Fibroblast of skin of left quadriceps (primary cell): Measurements from ENCODE around the gene CSMD2.
"Not testable (repeated sequence)": the region's sequence is repeated elsewhere in the genome, so short reads cannot be mapped to it uniquely, and the experiment has no call there.

ENCODE experiments used
- DNase-seq, 2 experiments: peaks; one replicate each; pipeline ENCODE4 v3.0.0-alpha.2; 2013; ENCODE audit warnings: low read depth in 2 of 2

CSMD2 gene

DNA sequence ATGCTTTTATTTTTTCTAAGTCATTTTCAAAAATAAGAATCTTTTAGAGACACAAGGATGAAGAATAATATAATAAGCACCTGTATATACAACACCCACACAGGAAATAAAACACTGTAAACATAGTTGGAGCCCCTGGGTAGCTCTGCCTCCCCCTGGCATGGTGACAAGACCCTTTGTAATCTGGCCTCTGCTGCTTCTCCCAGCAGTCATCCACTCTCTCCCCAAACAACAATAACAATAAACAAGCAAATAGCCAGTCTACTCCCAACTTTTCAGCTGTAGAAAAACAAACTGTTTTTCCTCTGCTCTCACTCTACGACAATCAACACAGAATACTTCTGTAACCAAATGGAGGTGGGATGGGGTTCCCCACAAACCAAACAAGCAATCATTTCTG, 110.1 kb downstream of the CSMD2 start:
- no peak for DNase-seq

DNA sequence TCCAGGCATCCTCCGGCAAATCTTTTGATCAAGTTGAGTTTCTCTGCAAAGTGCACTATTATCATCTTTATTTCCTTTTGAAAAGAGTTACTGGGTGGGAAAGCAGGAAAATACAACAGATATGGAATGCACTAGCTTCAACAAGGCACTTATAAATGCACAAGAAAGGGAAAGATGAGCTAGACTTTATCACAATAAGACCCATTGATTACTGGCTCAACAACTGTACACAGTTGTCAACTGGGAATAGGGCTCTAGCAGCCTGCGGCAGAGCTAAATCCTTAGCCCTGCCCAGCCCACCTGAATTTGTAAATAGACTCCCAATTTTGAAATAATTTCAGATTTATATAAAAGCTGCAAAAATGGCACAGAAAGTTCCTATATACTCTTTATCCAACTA, 111.4 kb downstream of the CSMD2 start:
- DNase-seq: no peak

DNA sequence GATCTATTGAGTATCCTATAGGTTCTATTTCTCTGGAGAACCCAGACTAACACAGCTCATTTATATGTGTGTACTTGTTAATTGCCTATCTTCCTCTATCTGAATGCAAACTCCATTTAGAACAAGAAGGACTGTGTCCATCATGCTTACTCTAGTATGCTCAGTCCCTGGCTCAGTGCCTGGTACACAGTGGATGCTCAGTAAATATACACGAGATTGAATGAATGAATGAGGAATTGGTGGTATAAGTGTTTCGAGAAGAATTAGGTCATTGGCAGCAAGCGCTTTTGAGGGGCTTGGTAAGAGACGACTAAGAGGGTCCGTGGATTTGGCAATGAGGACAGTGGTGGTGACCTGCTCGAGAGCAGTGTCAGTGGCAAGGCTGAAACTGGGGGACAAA, 112.5 kb downstream of the CSMD2 start:
- no peak for DNase-seq

DNA sequence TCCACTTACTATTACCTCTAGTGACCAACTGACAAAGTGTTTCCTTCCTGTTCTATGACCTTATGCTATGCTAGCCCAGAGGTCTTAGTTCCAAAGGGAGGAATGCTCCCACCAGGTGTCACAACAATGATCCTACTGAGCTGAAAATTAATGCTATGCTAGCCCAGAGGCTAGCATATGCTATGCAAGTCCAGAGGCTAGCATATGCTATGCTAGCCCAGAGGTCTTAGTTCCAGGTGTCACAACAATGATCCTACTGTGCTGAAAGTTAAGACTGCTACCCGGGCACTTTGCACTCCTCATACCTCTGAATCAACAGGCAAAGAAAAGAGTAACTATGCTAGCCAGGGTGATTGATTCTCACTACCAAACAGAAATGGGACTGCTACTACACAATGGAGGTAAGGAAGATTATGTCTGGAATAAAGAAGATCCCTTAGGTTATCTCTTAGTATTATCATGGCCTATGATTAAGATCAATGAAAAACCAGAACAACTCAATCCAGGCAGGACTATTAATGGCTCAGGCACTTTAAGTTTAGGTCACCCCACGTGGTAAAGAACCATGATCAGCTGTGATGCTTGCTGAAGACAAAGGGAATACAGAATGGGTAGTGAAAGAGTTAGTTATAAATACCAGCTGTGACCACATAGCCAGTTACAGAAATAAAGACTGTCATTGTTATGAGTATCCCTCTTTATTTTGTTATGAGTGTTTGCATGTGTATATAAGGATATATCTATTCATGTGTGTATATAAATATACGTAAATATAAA, 114.1 kb downstream of the CSMD2 start:
- DNase-seq: no peak

DNA sequence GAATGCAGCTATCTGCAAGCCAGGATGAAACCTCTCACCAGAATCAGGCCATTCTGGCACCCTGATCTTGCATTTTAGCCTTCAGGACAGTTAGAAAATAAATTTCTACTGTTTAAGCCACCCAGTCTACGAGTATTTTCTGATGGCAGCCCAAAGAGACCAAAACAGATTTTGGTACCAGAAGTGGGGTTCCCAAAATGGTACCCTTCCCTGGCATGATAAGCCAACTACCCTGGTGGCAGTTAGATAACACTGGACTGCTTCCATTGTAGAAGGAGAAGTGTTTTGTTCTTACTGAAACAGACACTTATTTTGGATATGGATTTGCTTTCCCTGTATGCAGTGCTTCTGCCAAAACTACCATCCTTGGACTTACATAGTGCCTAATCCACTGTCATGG, 115.0 kb downstream of the CSMD2 start:
- no peak for DNase-seq

DNA sequence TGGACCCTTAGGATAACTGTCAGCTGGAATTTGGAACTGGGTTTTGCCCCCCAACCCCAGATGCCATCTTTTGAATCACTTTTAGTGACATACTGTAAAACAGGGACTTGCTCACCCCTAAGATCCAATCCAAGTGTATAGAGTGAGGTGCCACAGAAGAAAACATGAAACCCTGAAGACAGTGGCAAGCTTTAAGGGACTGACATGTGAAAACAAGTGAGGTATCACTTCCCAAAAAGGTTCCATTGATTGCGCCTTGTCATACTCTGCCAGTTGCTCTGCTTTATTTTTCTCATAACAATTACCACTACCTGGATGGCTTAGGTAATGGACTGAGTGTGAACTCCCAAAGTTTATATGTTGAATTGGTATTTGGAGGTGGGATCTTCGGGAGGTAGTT, 115.6 kb downstream of the CSMD2 start:
- DNase-seq: no peak

DNA sequence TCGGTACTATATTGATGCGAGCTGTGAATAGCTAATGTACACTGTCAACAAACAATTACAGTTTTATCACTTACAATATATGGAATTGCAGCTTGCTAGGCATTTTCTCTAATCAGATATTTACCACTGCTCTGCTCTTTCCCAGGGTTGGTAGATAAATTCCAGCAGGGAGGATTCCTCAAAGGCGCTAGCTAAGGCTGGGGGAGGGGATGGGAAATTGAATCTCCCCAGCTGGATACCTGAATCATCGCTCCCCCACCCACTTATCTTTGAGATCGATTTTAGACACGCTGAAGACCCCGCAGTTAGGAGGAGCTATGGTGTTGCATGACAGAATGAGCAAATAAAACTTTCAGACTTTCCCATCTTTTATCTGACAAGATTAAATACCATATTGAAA, 127.2 kb downstream of the CSMD2 start:
- no peak for DNase-seq

DNA sequence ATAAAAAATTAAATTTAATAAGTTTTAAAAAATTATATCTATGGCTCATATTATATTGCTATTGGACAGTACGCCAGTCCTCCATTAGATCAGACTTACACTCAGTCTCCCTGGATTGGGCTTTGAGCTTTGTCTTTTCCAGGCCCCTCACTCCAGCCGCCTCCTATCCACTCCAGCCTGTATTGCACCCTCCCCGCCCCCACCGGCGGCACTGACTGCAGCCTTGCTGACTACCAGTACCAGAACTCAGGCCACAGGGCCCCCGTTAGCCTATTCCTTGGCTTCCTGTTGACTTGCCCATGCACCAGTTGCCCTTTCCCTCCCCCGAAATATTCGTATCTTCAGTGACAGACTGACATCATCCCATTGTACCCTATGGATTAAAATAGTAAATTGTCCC, 127.9 kb downstream of the CSMD2 start:
- no peak for DNase-seq

DNA sequence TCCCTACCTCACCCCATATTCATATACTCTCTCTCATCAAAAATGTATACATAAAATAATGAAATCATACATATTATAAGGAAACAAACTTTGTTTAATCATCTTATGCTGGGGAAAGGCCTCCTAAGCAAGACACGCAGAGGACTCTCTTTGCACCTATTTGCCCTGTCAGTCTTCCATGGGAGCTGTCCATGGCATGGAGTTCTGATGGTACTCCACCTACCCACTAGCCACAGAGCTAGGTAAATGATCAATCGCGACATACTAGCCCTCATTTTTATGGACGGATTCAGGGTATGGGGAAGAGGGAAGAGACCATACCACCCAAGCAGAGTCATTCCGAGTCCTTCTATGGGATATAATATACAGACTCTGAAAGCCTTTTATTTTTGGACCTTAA, 131.0 kb downstream of the CSMD2 start:
- no peak for DNase-seq

DNA sequence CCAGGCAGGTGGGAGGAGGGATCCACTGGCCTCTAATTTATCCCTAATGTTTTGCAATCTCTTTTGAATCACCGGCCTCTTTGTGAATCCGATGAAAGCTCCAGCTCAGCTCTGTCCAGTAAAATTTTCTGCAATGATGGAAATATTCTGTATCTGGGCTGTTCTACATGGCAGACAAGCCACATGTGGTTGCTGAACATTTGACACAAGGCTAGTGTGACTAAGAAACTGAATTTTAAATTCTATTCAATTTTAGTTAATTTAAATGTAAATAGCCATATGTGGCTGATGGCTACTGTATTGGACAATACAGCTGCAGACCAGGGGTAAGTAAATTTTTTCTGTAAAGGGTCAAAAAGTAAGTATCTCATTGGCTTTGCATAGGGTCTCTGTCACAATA, 135.1 kb downstream of the CSMD2 start:
- no peak for DNase-seq

DNA sequence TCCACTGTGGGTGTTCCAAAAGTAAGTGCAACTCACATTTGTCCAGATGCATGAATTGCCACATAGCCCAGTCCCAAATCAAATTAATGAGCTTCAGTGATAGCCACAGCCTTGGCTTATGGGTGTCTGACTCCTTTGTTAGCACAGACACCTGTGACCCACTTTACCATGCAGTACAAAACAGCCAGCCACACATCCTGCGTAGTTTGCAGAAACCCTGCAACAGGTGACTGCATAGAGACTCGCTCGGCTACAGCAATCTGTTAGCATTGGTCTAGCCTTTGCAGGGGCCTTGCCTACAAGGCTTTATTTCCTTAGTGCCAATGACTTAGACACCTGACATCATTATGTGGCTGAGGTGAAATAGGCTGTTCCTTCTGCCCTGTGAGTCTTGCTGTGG, 135.5 kb downstream of the CSMD2 start:
- DNase-seq: no peak

DNA sequence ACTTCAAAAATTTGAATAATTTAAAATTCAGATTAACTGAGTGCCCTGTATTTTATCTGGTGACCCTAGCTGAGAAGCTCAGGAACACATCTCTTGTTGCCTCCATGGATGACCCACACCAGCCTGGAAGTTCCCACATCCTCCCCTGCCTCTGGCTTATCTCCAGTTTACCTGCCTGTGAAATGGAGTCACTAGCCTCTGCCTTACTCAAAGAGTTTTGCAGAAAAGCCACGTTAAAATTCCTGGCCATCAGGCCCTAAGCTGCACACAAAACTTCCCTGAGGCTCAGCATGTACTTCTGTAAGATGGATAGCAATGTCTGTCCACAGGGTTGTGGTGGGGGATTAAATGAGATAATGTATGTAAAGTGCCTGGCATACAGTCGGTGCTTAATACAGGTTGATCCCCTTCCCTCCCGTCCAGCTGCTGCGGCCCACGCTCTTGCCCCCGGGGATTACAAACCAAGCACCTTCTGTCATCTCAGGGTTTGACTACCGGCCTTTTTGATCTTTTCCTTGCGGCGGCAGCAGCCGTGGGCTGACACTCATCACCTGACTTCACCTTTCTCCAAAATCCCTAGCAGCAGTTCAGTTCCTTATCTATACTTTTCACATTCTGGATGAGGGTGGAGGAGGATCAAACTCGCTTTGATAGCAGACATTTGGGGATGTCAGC, 136.5 kb downstream of the CSMD2 start:
- no peak for DNase-seq

DNA sequence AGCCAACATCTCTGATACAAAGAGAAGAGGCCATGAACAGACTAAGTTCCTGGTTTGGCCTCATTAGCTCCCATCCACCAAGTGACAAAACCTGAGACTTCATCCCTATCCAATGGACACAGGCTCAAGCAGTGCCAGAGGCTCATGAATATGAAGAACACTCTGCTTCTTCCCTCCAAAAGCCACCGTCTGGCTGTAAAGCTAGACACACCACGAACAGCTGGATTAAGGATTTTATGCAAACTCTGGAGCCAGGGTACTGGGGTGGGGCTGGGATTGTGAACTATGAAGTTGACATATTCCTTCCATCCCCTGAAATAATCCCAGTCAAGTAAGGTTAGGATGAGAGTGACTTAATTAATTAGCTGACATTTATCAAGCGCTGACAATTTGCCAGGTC, 139.4 kb downstream of the CSMD2 start:
- DNase-seq: no peak

DNA sequence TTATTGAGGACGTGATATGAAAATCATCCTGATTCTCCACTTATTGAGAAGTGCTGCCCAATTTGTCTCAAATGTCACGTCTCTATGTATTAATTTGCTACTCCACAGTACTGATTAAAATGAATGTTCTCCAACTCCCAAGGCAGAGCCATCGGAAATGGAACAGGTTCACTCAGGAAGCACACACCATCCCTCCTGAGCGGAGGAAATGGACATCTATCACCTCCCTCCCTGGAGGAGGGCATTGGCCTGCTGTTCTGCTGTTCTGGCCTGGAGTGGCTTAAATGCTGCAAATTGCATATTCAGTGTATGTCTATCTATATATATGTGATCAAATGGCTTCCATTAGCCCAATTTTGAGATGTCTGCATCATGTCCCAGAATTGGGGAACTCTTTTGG, 140.5 kb downstream of the CSMD2 start:
- no peak for DNase-seq

DNA sequence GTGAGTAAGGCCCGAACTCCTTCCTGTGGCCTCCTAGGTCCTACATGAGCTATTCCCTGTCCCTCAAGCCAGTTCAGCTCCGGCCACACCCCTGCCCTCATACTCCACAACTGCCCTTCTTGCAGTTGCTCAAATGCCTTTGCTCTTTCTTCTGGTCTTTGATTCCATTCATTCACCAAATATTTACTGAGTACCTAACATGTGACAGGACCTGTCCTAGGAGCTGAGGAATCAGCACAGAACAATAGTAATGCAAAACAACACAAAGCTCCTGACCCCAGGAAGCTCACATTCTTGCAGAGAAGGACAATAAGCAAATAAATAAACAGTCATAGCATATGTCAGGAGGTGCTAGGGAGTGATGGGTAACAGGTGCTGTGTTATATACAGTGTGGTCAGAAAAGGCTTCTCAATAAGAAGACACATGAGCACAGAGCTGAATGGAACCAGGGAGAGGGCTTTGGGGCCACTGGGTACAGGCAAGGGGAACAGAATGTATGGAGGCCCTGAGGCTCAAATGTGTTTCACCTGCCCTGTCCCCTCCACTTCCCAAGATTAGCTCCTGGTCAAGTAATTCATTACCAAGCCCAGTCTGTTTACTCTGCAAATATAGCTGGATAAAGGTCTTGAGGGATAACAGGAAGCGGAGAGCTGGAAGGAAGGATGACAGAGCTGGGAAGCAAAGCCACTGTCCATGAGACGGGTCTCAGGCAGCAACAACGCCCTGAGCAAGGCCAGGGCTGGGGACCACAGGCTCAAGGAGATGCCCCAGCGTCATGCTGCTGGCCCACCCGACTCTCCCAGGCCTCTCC, 145.1 kb downstream of the CSMD2 start:
- DNase-seq: no peak

DNA sequence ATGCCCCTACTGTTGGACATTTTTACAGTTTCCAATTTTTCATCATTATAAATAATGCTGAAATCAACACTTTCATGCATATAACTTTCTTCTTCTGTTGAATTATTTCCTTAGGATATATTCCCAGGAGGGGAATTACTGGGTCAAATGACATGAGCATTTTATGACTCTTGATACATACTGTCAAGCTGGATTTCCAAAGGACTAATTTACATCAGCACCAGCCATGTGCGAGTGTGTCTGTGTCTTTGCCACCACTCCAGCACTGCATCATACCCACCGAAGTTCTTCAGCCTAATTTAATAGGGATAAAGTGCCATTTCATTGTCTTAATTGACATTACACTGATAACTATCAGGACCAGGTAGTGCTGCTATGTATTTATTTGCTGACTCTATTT, 146.7 kb downstream of the CSMD2 start:
- no peak for DNase-seq

DNA sequence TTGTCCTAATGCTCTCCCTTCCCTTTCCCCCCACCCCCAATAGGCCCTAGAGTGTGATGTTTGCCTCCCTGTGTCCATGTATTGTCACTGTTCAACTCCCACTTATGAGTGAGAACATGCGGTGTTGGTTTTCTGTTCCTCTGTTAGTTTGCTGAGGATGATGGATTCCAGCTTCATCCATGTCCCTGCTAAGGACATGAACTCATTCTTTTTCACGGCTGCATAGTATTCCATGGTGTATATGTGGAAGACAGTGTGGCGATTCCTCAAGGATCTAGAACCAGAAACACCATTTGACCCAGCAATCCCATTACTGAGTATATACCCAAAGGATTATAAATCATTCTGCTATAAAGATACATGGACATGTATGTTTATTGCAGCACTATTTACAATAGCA, 148.7 kb downstream of the CSMD2 start:
- DNase-seq: not testable (repeated sequence)

DNA sequence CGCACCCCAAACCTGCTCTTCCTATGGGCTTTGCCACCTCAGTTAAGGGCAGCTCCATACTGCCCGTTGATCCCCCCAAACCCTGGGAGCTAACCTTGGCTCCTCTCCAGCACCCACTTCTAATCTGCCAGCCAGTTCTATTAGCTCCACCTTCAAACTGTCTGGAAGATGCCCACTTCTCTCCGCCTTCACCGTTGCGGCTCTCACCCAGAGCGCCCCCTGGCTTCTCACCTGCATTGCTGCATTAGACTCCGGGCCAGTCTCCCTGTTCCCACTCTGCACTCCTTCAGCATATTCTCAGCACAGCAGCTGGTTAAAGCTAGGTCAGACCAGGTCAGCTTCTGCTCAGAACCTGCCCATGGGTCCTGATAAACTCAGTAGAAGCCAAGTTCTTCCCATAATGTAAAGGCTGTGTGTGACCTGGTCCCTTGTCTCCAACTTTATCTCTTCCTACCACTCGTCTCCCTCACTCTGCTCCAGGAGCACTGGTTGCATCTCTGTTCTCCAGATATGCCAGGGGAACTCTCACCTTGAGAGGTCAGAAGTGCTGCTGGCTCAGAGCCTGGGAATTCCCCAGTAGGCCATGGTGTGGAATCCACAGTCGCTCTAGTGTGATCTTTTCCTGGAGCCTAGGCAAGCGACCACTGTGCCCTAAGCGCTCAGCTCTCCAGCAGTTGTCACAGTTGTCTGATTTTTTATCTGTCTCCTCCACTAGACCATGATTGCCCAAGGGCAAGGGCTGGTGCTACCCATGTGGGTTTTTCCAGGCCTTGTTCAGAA, 150.9 kb downstream of the CSMD2 start:
- no peak for DNase-seq

DNA sequence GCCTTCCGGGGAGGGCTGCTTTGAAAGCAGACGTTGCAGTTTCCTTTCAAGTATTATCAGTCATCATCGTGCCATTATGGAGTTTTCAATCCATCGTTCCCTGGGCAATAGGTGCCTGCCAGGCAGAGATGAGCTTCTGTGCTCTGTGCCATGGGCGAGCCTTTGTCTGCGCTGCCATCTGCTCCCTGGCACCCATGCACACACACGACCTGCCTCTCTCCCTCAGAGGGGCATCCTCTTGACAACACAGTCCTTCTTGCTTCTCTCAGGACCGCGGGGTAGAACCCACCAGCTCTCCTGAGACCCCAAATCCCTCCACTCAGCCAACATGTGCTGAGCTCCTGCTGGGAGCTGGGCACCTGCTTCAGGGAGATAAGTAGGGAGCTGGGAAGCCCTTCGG, 151.9 kb downstream of the CSMD2 start:
- no peak for DNase-seq

DNA sequence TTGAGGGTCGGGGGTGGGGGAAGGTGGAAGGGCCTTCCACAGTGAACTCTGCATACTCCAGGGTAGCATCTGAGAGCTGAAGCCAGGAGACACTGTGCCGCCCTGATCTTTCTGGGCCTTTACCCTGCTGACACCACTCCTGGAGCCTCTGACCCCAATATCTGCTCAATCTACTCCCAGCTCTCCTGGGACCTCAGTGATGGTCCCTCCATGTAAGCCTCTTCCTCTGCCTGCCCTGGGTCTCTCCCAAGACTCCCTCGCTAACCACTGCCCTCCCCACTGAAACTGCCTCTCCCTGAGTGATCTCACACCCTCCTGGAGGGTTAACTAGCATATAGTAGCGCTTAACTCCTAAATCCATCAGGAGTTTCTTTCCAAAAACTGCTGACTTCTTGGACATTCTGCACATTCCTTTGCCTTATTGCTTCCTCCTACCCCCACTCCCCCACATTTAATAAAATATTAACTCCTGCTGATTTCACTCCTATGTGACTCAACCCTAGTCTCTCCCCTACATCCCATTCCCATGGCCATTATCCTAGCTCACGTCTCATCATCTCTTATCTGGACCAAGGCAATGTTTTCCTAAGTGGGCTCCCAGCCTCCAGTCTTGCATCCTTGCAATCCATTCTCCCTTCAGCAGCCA, 155.6 kb downstream of the CSMD2 start:
- peak in 1 of 2 experiments; percentile 38 for DNase-seq

DNA sequence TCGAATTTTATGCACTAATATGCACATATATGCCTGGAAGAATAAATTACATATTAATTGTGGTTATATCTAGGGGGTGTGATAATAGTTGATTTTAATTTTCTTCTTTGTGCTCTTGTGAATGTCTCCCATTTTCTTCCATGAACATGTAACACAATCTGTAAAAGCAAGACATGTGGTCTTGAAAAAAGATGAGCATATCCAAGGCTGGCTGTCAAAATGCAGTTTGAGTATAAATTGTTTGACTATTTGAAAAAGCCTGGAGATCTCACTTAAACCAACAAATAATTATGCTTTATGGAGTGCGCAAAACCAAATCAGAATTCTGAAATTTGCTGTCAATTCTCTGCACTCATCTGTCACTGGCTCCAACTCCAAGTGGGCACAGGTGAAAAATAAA, 157.3 kb downstream of the CSMD2 start:
- DNase-seq: no peak

DNA sequence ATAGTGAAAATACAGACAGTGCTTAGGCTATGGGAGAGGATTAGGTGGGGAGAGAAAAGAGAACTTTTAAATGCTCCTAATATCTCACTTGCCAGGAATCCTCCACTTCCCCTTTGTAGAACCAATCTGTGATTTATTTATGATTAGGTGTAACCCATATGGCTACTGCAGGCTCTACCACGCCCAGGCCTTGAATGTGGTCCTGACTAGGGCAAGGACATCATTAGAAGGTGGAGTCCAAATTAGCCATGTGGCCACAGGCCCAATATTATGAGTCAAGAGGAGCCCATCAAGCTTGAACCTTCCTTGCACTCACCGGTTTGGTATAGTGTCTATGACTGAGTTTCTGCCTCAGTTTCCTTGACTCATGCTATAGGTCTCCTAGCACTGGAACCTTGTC, 159.7 kb downstream of the CSMD2 start:
- no peak for DNase-seq
